Measurements from ENCODE around the gene SAMD4A. TPM values are rescaled to one million over a fixed set of nuclear protein-coding genes. Genes with fewer than 3 reads are reported as not detected.

Gene SAMD4A
- polyA plus RNA-seq, 2 of the 4 experiments (the other 2 are of a cell fraction): 3.9 to 5.4 TPM

DNA sequence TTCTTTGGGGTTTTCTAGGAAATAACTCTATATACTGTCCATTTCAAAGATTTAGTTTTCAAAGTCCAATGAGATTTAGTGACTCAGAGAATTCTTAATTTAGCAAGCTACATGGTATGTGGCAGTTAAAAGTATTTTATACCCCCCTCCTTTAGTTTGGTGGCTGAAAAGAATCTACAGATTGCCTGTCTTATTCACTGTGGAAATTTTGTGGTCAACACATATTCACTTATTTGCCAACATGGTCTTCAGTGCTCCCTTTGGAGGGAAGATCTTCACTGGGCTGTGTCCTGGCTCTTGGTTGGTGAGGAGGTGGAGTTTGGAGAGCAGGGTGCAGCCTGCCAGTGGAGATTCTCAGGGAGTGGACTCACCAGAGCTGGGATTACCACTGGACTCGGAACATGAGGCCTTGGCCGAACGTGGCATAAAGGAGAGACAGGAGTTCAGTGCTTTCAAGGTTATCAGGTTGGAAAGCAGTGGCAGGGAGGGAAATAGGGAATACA lies 39.8 kb downstream of the SAMD4A start (continued):
- TF ChIP-seq, protein P1, sequence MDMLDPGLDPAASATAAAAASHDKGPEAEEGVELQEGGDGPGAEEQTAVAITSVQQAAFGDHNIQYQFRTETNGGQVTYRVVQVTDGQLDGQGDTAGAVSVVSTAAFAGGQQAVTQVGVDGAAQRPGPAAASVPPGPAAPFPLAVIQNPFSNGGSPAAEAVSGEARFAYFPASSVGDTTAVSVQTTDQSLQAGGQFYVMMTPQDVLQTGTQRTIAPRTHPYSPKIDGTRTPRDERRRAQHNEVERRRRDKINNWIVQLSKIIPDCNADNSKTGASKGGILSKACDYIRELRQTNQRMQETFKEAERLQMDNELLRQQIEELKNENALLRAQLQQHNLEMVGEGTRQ (IDR thresholded peaks at IDR 0.05): no peak

GRCh38 chr14:54609576-54609975 lies 42.6 kb downstream of the SAMD4A start:
- no peak for TF ChIP-seq RFX5 (IDR thresholded peaks at IDR 0.05)
- Histone ChIP-seq H3K4me2 (no peak overlapping the region), H3K4me1 (peaks cover 16% of the 10 kb centered on the region), H3K4me3 (no peak overlapping the region), H3K27ac (no peak overlapping the region), H3K9me3 (no peaks in the 10 kb centered on the region)
- ATAC-seq (no peak), DNase-seq (ENCODE audit: low read depth in 1 of 2, low spot score in 1 of 2) (no peak), FAIRE-seq (no peak)
- 83% methylated on average over 5 of the region's 5 CpGs for WGBS (ENCODE audit: missing lambda C conversion rate)
- POLR2A ChIA-PET: no interaction called here
- CTCF ChIA-PET: no interaction called here

DNA sequence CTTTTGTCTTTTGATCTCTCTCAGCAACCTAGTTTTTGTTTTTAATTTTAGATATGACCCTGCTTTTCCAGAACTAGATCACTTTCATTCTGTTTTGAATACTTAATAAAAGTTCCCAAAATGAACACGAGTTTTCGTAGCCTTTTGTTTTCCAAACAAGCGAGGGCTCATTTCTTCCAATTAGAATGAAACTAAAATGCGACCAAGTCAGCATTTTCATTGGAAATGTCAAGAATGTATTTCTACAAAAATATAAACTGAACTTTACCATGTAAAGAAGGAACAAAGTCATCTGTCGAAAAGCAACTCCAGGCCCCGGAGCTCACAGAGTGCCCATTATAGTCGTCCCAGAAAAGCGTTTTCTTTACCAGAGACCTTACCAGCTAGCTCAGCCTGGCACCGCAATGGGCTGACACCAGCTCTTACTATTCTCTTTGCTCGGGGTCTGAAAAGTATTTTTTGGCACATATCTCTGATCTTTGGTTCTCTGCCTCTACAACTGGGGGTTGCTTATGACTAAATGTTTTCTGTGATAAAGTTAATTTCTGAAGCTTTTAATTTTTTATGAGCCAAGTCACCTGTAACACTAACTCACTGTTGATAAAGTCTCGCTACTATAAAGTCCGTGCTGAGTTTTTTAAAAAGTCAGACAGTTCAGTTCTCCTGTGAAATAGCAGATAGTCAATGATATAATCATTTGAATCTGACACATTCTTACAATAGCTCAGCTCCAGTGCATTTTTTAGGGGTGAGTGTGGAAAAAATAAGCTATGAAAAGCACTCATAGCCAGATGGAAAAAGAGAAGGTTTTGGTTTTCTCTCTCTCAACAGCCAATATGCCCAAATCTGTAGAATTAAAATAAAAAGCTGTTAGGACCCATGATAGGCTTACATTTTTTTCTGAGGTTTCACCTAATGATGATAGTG lies 43.4 kb downstream of the SAMD4A start:
- CTCF ChIA-PET: interaction anchor here (0.6 to 1.7 kb wide), 5 partner anchors 12 to 165 kb away, joined by 3 to 5 read pairs (median 3); no protein-coding TSS in a partner anchor
- peaks cover 19% of the 10 kb centered on the region for H3K4me1 ChIP-seq

GRCh38 chr14:54614296-54614695 lies 47.4 kb downstream of the SAMD4A start:
- TF ChIP-seq, protein P2, sequence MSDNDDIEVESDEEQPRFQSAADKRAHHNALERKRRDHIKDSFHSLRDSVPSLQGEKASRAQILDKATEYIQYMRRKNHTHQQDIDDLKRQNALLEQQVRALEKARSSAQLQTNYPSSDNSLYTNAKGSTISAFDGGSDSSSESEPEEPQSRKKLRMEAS (IDR thresholded peaks at IDR 0.05): no peak
- TF ChIP-seq JUNB (IDR thresholded peaks at IDR 0.05) (no peak), EP300 (IDR thresholded peaks at IDR 0.05) (no peak), FOSB (CRISPR knock-in tag; IDR thresholded peaks at IDR 0.05) (no peak), HOXA7 (CRISPR knock-in tag; IDR thresholded peaks at IDR 0.05) (no peak), FOSL2 (IDR thresholded peaks at IDR 0.05) (no peak), FOSL2 (CRISPR knock-in tag; IDR thresholded peaks at IDR 0.05) (no peak), MAZ (IDR thresholded peaks at IDR 0.05; ENCODE audit: borderline replicate concordance, low read depth, low read length) (no peak), RCOR1 (IDR thresholded peaks at IDR 0.05; ENCODE audit: low read depth, low read length) (no peak), RFX5 (IDR thresholded peaks at IDR 0.05) (no peak), KDM5A (IDR thresholded peaks at IDR 0.05) (no peak), ZFP36 (IDR thresholded peaks at IDR 0.05; ENCODE audit: borderline replicate concordance, partially characterized antibody) (no peak), CEBPB (IDR thresholded peaks at IDR 0.05) (no peak), RNF2 (IDR thresholded peaks at IDR 0.05; ENCODE audit: borderline replicate concordance, low read depth) (no peak), TP53 (CRISPR knock-in tag; IDR thresholded peaks at IDR 0.05) (no peak), CBX8 (IDR thresholded peaks at IDR 0.05) (no peak)
- TF ChIP-seq, protein P3, sequence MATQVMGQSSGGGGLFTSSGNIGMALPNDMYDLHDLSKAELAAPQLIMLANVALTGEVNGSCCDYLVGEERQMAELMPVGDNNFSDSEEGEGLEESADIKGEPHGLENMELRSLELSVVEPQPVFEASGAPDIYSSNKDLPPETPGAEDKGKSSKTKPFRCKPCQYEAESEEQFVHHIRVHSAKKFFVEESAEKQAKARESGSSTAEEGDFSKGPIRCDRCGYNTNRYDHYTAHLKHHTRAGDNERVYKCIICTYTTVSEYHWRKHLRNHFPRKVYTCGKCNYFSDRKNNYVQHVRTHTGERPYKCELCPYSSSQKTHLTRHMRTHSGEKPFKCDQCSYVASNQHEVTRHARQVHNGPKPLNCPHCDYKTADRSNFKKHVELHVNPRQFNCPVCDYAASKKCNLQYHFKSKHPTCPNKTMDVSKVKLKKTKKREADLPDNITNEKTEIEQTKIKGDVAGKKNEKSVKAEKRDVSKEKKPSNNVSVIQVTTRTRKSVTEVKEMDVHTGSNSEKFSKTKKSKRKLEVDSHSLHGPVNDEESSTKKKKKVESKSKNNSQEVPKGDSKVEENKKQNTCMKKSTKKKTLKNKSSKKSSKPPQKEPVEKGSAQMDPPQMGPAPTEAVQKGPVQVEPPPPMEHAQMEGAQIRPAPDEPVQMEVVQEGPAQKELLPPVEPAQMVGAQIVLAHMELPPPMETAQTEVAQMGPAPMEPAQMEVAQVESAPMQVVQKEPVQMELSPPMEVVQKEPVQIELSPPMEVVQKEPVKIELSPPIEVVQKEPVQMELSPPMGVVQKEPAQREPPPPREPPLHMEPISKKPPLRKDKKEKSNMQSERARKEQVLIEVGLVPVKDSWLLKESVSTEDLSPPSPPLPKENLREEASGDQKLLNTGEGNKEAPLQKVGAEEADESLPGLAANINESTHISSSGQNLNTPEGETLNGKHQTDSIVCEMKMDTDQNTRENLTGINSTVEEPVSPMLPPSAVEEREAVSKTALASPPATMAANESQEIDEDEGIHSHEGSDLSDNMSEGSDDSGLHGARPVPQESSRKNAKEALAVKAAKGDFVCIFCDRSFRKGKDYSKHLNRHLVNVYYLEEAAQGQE (IDR thresholded peaks at IDR 0.05): no peak
- TF ChIP-seq, protein P4, sequence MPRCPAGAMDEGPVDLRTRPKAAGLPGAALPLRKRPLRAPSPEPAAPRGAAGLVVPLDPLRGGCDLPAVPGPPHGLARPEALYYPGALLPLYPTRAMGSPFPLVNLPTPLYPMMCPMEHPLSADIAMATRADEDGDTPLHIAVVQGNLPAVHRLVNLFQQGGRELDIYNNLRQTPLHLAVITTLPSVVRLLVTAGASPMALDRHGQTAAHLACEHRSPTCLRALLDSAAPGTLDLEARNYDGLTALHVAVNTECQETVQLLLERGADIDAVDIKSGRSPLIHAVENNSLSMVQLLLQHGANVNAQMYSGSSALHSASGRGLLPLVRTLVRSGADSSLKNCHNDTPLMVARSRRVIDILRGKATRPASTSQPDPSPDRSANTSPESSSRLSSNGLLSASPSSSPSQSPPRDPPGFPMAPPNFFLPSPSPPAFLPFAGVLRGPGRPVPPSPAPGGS (IDR thresholded peaks at IDR 0.05): no peak
- TF ChIP-seq, protein P5, sequence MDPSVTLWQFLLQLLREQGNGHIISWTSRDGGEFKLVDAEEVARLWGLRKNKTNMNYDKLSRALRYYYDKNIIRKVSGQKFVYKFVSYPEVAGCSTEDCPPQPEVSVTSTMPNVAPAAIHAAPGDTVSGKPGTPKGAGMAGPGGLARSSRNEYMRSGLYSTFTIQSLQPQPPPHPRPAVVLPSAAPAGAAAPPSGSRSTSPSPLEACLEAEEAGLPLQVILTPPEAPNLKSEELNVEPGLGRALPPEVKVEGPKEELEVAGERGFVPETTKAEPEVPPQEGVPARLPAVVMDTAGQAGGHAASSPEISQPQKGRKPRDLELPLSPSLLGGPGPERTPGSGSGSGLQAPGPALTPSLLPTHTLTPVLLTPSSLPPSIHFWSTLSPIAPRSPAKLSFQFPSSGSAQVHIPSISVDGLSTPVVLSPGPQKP (IDR thresholded peaks at IDR 0.05; ENCODE audit: low read depth, low read length): no peak
- DNase-seq (ENCODE audit: low read depth in 1 of 2, low spot score in 1 of 2) (no peak), FAIRE-seq (no peak), ATAC-seq (no peak)
- Histone ChIP-seq H3K4me3 (no peak overlapping the region), H3K4me2 (no peak overlapping the region), H3K27ac (no peak overlapping the region), H3K4me1 (peaks cover 11% of the 10 kb centered on the region), H3K9me3 (no peaks in the 10 kb centered on the region)
- 47% methylated on average over 3 of the region's 3 CpGs for WGBS (ENCODE audit: missing lambda C conversion rate)
- CTCF ChIA-PET: no interaction called here
- POLR2A ChIA-PET: no interaction called here

More for the DNA sequence above, 43.4 kb downstream of the SAMD4A start:
- WGBS (ENCODE audit: missing lambda C conversion rate): 88% methylated on average over 12 of the region's 12 CpGs
- peak; percentile 71 for TF ChIP-seq MAFK (IDR thresholded peaks at IDR 0.05; ENCODE audit: partially characterized antibody)
- TF ChIP-seq, protein P1 (IDR thresholded peaks at IDR 0.05): no peak
- H3K4me2 ChIP-seq: no peak overlapping the region
- DNase-seq (ENCODE audit: low read depth in 1 of 2, low spot score in 1 of 2): no peak
- POLR2A ChIA-PET: no interaction called here
- no peak overlapping the region for H3K4me3 ChIP-seq
- no peak for ATAC-seq
- no peak overlapping the region for H3K27ac ChIP-seq
- FAIRE-seq: no peak
- no peaks in the 10 kb centered on the region for H3K9me3 ChIP-seq

Data from A549 (cell line).